CD4-positive, alpha-beta T cell (primary cell): ENCODE measurements around the gene SCAND1. TPM values are rescaled to one million over a fixed set of nuclear protein-coding genes. Genes with fewer than 3 reads are reported as not detected.

Source experiments
- ATAC-seq: fragments of 200-7000 bp; cut with Tn5 transposase; one replicate; pipeline ENCODE4 v1.10.0; 2022; ENCODE audit warnings: mild to moderate bottlenecking; ENCODE audit not compliant: poor library complexity
- CTCF ChIA-PET: fragments of 350-600 bp; sonication (Branson Sonifier 250); formaldehyde crosslinking; loops from one replicate; lab custom pipeline; 2021; ENCODE audit warnings: antibody characterized with exemption, inconsistent platforms; lab: Charles Lee
- POLR2A ChIA-PET: fragments of 350-600 bp; sonication (Branson Sonifier 250); formaldehyde crosslinking; loops from one replicate; lab custom pipeline; 2021; ENCODE audit warnings: antibody characterized with exemption, inconsistent platforms; lab: Charles Lee
- DNase-seq, 14 experiments: peaks; one replicate each; pipeline ENCODE4 v3.0.0-alpha.2; 2013 to 2020; ENCODE audit warnings: mixed read lengths in 2 of 14
- H3K27ac ChIP-seq, 2 donors: one replicate each; pipeline versions ENCODE4 v1.5.1 to v1.7.0; 2013; ENCODE audit warnings: low read length in 2 of 2, low read depth in 1 of 2, mild to moderate bottlenecking in 1 of 2
- H3K27me3 ChIP-seq, 2 experiments: 1 replicate in 1 of 2; 2 replicates in 1 of 2; pipeline versions ENCODE4 v1.6.1 to v1.7.0; 2013; ENCODE audit warnings: low read length in 2 of 2, control low read depth in 1 of 2, mild to moderate bottlenecking in 1 of 2, moderate library complexity in 1 of 2; ENCODE audit not compliant: insufficient read depth in 2 of 2, control insufficient read depth in 1 of 2
- H3K36me3 ChIP-seq: one replicate; pipeline ENCODE4 v1.6.1; 2013; ENCODE audit warnings: low read length, control low read depth; ENCODE audit not compliant: insufficient read depth
- H3K4me1 ChIP-seq: one replicate; pipeline ENCODE4 v1.6.1; 2013; ENCODE audit warnings: low read length, control low read depth; ENCODE audit not compliant: insufficient read depth
- H3K4me3 ChIP-seq: one replicate; pipeline ENCODE4 v1.5.1; 2013; ENCODE audit warnings: mild to moderate bottlenecking, low read length, moderate library complexity
- H3K9me3 ChIP-seq, 2 experiments: 1 replicate in 1 of 2; 2 replicates in 1 of 2; pipeline versions ENCODE4 v1.6.1 to v1.7.0; 2013; ENCODE audit warnings: low read length in 2 of 2, mild to moderate bottlenecking in 2 of 2, control low read depth in 1 of 2, moderate library complexity in 1 of 2; ENCODE audit not compliant: control insufficient read depth in 1 of 2, insufficient read depth in 1 of 2
- H3K27ac Mint-ChIP-seq: one replicate; pipeline ENCODE4 v1.8.0; 2020; ENCODE audit warnings: mixed read lengths
- H3K27me3 Mint-ChIP-seq: one replicate; pipeline ENCODE4 v1.8.0; 2021; ENCODE audit warnings: mixed read lengths
- H3K36me3 Mint-ChIP-seq: one replicate; pipeline ENCODE4 v1.8.0; 2021; ENCODE audit warnings: low read depth, mixed read lengths
- H3K4me1 Mint-ChIP-seq: one replicate; pipeline ENCODE4 v1.8.0; 2021; ENCODE audit warnings: low read depth, mixed read lengths
- H3K4me3 Mint-ChIP-seq: one replicate; pipeline ENCODE4 v1.8.0; 2020; ENCODE audit warnings: mild to moderate bottlenecking, mixed read lengths
- H3K9me3 Mint-ChIP-seq: one replicate; pipeline ENCODE4 v1.8.0; 2020; ENCODE audit warnings: mixed read lengths
- CTCF ChIP-seq: fragments of 200-600 bp; IDR thresholded peaks from one replicate; pipeline ENCODE4 v1.8.0; 2022; ENCODE audit warnings: antibody characterized with exemption, mild to moderate bottlenecking
- intact Hi-C, 2 experiments: fragments of 100-400 bp; cut with DNase I in 1 of 2; cut with micrococcal nuclease in 1 of 2; formaldehyde crosslinking; loops; one replicate each; pipeline versions ENCODE4 v1.15.1 to v1.9.0; 2023 to 2025; cut with DNase I, micrococcal nuclease
- total RNA-seq, 174 experiments: library from RNA in 2 of 174; stranded (reverse) in 2 of 174; gene quantifications; one replicate each; pipeline ENCODE4 v1.2.3 and lab custom pipeline; 2021 to 2026

Gene SCAND1
- total RNA-seq, 2 experiments from 2014 or later, result 77.2 to 82.7 TPM

- Mint-ChIP-seq H3K36me3 (no peaks in the 10 kb centered on the region), H3K4me1 (no peaks in the 10 kb centered on the region), H3K27ac (no peak overlapping the region), H3K4me3 (no peak overlapping the region), H3K27me3 (peaks cover 4% of the 10 kb centered on the region), H3K9me3 (no peaks in the 10 kb centered on the region)
- intact Hi-C loops, result no loop called here
- TF ChIP-seq CTCF, result no peak
- no peak for DNase-seq
- Histone ChIP-seq H3K36me3 (no peaks in the 10 kb centered on the region), H3K27ac (no peak overlapping the region), H3K9me3 (no peaks in the 10 kb centered on the region), H3K4me3 (no peak overlapping the region), H3K27me3 (no peaks in the 10 kb centered on the region), H3K4me1 (no peaks in the 10 kb centered on the region)
- ChIA-PET CTCF (interaction anchor here (1.8 kb wide), 1 partner anchor 161 kb away, joined by 3 read pairs; no protein-coding TSS in a partner anchor), POLR2A (no interaction called here)
- no peak for ATAC-seq
These were observed 23.8 kb upstream of the SCAND1 start for GRCh38 chr20:35978041-35978513.

GRCh38 chr20:35975576-35976373 is 21.5 kb upstream of the SCAND1 start:
- no peaks in the 10 kb centered on the region for H3K9me3 Mint-ChIP-seq
- ChIA-PET CTCF (interaction anchor here (0.6 to 1.2 kb wide), 2 partner anchors 17 to 25 kb away, joined by 3 to 4 read pairs; no protein-coding TSS in a partner anchor), POLR2A (no interaction called here)
- H3K27ac Mint-ChIP-seq, result no peak overlapping the region
- no peaks in the 10 kb centered on the region for H3K4me1 ChIP-seq
- no peak for ATAC-seq
- TF ChIP-seq CTCF, result no peak
- H3K27me3 ChIP-seq, result no peaks in the 10 kb centered on the region
- no peak overlapping the region for H3K27ac ChIP-seq
- intact Hi-C loops, result no loop called here
- H3K36me3 ChIP-seq, result no peaks in the 10 kb centered on the region
- H3K4me3 Mint-ChIP-seq, result no peak overlapping the region
- H3K36me3 Mint-ChIP-seq, result no peaks in the 10 kb centered on the region
- no peaks in the 10 kb centered on the region for H3K4me1 Mint-ChIP-seq
- H3K9me3 ChIP-seq, result no peaks in the 10 kb centered on the region
- no peak overlapping the region for H3K4me3 ChIP-seq
- H3K27me3 Mint-ChIP-seq, result peaks cover 4% of the 10 kb centered on the region
- DNase-seq, result no peak

- TF ChIP-seq CTCF, result no peak
- Mint-ChIP-seq H3K9me3 (no peaks in the 10 kb centered on the region), H3K27me3 (no peaks in the 10 kb centered on the region), H3K4me1 (no peaks in the 10 kb centered on the region), H3K27ac (no peak overlapping the region), H3K36me3 (no peaks in the 10 kb centered on the region), H3K4me3 (no peak overlapping the region)
- POLR2A ChIA-PET, result no interaction called here
- no peak overlapping the region for H3K27ac ChIP-seq
- H3K9me3 ChIP-seq, result no peaks in the 10 kb centered on the region
- CTCF ChIA-PET, result no interaction called here
- H3K4me1 ChIP-seq, result no peaks in the 10 kb centered on the region
- no peaks in the 10 kb centered on the region for H3K36me3 ChIP-seq
- no peaks in the 10 kb centered on the region for H3K27me3 ChIP-seq
- intact Hi-C loops, result no loop called here
- DNase-seq (no peak), ATAC-seq (no peak)
- no peak overlapping the region for H3K4me3 ChIP-seq
These were observed 20.0 kb upstream of the SCAND1 start for GRCh38 chr20:35974256-35974655.
